ENCODE measurements around the gene AKT1S1. TPM values are rescaled to one million over a fixed set of nuclear protein-coding genes. Genes with fewer than 3 reads are reported as not detected.

AKT1S1 gene
- total RNA-seq, 2 experiments from 2014 or later = 15.1 to 15.8 TPM

- Histone ChIP-seq H3K4me3 (ENCODE audit: low read length) (peak overlapping the region; percentile 88), H3K9me3 (ENCODE audit: control insufficient read depth in 1 of 2, insufficient read depth in 1 of 2, low read length in 2 of 2) (no peaks in the 10 kb centered on the region), H3K27ac (ENCODE audit: low read depth in 1 of 2, low read length in 2 of 2) (peak overlapping the region; percentile 98 to 100), H3K36me3 (ENCODE audit: insufficient read depth, low read length) (peaks cover 28% of the 10 kb centered on the region), H3K4me1 (ENCODE audit: insufficient read depth, low read length) (peaks cover 40% of the 10 kb centered on the region), H3K27me3 (ENCODE audit: control insufficient read depth in 1 of 2, insufficient read depth in 2 of 2, low read length in 2 of 2) (no peaks in the 10 kb centered on the region)
- no peaks in the 10 kb centered on the region for H3K9me3 Mint-ChIP-seq
- peaks cover 22% of the 10 kb centered on the region for H3K36me3 Mint-ChIP-seq (ENCODE audit: low read depth)
- ATAC-seq (ENCODE audit: poor library complexity) (no peak), DNase-seq (peak; percentile 35 to 78 (median 49))
- CTCF ChIA-PET = interaction anchor here (2.0 kb wide), 1 partner anchor 14 kb away, joined by 8 read pairs; no protein-coding TSS in a partner anchor
- H3K27ac Mint-ChIP-seq = no peak overlapping the region
- POLR2A ChIA-PET = interaction anchor here (1.2 to 3.7 kb wide), 18 partner anchors 9 to 882 kb away, joined by 3 to 63 read pairs (median 10); partner anchors contain the start of genes AP2A1, ATF5, FUZ and GYS1
- no peak for TF ChIP-seq CTCF (IDR thresholded peaks at IDR 0.05)
- peaks cover 23% of the 10 kb centered on the region for H3K4me1 Mint-ChIP-seq (ENCODE audit: low read depth)
- intact Hi-C loops (cut with DNase I, micrococcal nuclease) = loop anchor here (1.0 to 10.0 kb wide), 7 partner anchors 15 to 1241 kb away; partner anchors contain the start of genes AP2A1 (in 1 of the 2), ATF5 (in 1 of the 2), DBP (in 1 of the 2) and NUP62 (in 1 of the 2)
- no peaks in the 10 kb centered on the region for H3K27me3 Mint-ChIP-seq
- H3K4me3 Mint-ChIP-seq = no peak overlapping the region
Measured at GRCh38 chr19:49875857-49876421, 1.2 kb downstream of the AKT1S1 start.

GRCh38 chr19:49875177-49875576, 2.0 kb downstream of the AKT1S1 start:
- Mint-ChIP-seq H3K27ac (no peak overlapping the region), H3K4me3 (peak overlapping the region; percentile 80), H3K27me3 (no peaks in the 10 kb centered on the region), H3K36me3 (ENCODE audit: low read depth) (peaks cover 16% of the 10 kb centered on the region), H3K9me3 (no peaks in the 10 kb centered on the region), H3K4me1 (ENCODE audit: low read depth) (peaks cover 28% of the 10 kb centered on the region)
- Histone ChIP-seq H3K4me3 (ENCODE audit: low read length) (no peak overlapping the region), H3K27me3 (ENCODE audit: control insufficient read depth in 1 of 2, insufficient read depth in 2 of 2, low read length in 2 of 2) (no peaks in the 10 kb centered on the region), H3K9me3 (ENCODE audit: control insufficient read depth in 1 of 2, insufficient read depth in 1 of 2, low read length in 2 of 2) (no peaks in the 10 kb centered on the region), H3K4me1 (ENCODE audit: insufficient read depth, low read length) (peaks cover 44% of the 10 kb centered on the region), H3K36me3 (ENCODE audit: insufficient read depth, low read length) (peaks cover 20% of the 10 kb centered on the region), H3K27ac (ENCODE audit: low read depth in 1 of 2, low read length in 2 of 2) (peak overlapping the region in 1 of 2 donors; percentile 100)
- intact Hi-C loops (cut with DNase I, micrococcal nuclease) = loop anchor here (5.0 to 10.0 kb wide), 4 partner anchors 52 to 1240 kb away; partner anchors contain the start of genes AP2A1 (in 1 of the 2), ATF5 (in 1 of the 2), DBP (in 1 of the 2) and NUP62 (in 1 of the 2)
- CTCF ChIA-PET = no interaction called here
- no peak for ATAC-seq (ENCODE audit: poor library complexity)
- POLR2A ChIA-PET = interaction anchor here (2.8 to 3.4 kb wide), 3 partner anchors 8 to 65 kb away, joined by 8 to 63 read pairs (median 57); partner anchors contain the start of genes PNKP and PTOV1
- DNase-seq = no peak
- TF ChIP-seq CTCF (IDR thresholded peaks at IDR 0.05) = no peak

GRCh38 chr19:49874503-49875157, 2.5 kb downstream of the AKT1S1 start:
- peak overlapping the region; percentile 80 for H3K4me3 Mint-ChIP-seq
- no peaks in the 10 kb centered on the region for H3K9me3 ChIP-seq (ENCODE audit: control insufficient read depth in 1 of 2, insufficient read depth in 1 of 2, low read length in 2 of 2)
- peaks cover 47% of the 10 kb centered on the region for H3K4me1 ChIP-seq (ENCODE audit: insufficient read depth, low read length)
- intact Hi-C loops (cut with DNase I, micrococcal nuclease) = loop anchor here (5.0 to 10.0 kb wide), 4 partner anchors 53 to 1240 kb away; partner anchors contain the start of genes AP2A1 (in 1 of the 2), ATF5 (in 1 of the 2), DBP (in 1 of the 2) and NUP62 (in 1 of the 2)
- ChIA-PET POLR2A (interaction anchor here (3.4 kb wide), 1 partner anchor 24 kb away, joined by 57 read pairs; the partner anchor contains the start of gene PTOV1), CTCF (interaction anchor here (0.5 kb wide), 1 partner anchor 652 kb away, joined by 3 read pairs; no protein-coding TSS in a partner anchor)
- H3K27me3 ChIP-seq (ENCODE audit: control insufficient read depth in 1 of 2, insufficient read depth in 2 of 2, low read length in 2 of 2) = no peaks in the 10 kb centered on the region
- DNase-seq (no peak), ATAC-seq (ENCODE audit: poor library complexity) (no peak)
- peaks cover 15% of the 10 kb centered on the region for H3K36me3 ChIP-seq (ENCODE audit: insufficient read depth, low read length)
- H3K4me3 ChIP-seq (ENCODE audit: low read length) = no peak overlapping the region
- H3K27ac Mint-ChIP-seq = no peak overlapping the region
- H3K27me3 Mint-ChIP-seq = no peaks in the 10 kb centered on the region
- TF ChIP-seq CTCF (IDR thresholded peaks at IDR 0.05) = no peak
- H3K4me1 Mint-ChIP-seq (ENCODE audit: low read depth) = peaks cover 29% of the 10 kb centered on the region
- peaks cover 14% of the 10 kb centered on the region for H3K36me3 Mint-ChIP-seq (ENCODE audit: low read depth)
- H3K9me3 Mint-ChIP-seq = no peaks in the 10 kb centered on the region
- H3K27ac ChIP-seq (ENCODE audit: low read depth in 1 of 2, low read length in 2 of 2) = no peak overlapping the region
